Thoracic aorta (tissue), 2 donors: ENCODE results near the gene ZNRF3. TPM values are rescaled to one million over a fixed set of nuclear protein-coding genes. Genes with fewer than 3 reads are reported as not detected.

Source experiments
- ATAC-seq: fragments of 150-250 bp; one replicate; pipeline ENCODE4 v1.8.0; 2017; ENCODE audit warnings: low read depth; ENCODE audit not compliant: insufficient number of reproducible peaks, low FRiP score
- DNase-seq: peaks from one replicate; pipeline ENCODE4 v3.0.0-alpha.2; 2020; ENCODE audit warnings: low spot score
- H3K27ac ChIP-seq, 2 donors: fragments of 200-600 bp; sonication (generic); 1 replicate in 1 of 2; 2 replicates in 1 of 2; pipeline ENCODE4 v1.5.1; 2016; ENCODE audit warnings: mild to moderate bottlenecking in 2 of 2, moderate library complexity in 2 of 2
- H3K27me3 ChIP-seq: fragments of 200-600 bp; sonication (generic); replicated peaks from 2 replicates; pipeline ENCODE4 v1.6.0; 2016; ENCODE audit warnings: mild to moderate bottlenecking; ENCODE audit not compliant: insufficient read depth
- H3K36me3 ChIP-seq: fragments of 200-600 bp; sonication (generic); one replicate; pipeline ENCODE4 v1.5.1; 2016
- H3K4me1 ChIP-seq, 2 donors: fragments of 200-600 bp; sonication (generic); 1 replicate in 1 of 2; 2 replicates in 1 of 2; pipeline versions ENCODE4 v1.5.1 to v1.6.0; 2016; ENCODE audit warnings: low read depth in 2 of 2, mild to moderate bottlenecking in 1 of 2; ENCODE audit not compliant: control insufficient read depth in 1 of 2
- H3K4me3 ChIP-seq: fragments of 200-600 bp; sonication (generic); 2 replicates; pipeline ENCODE4 v1.5.1; 2016; ENCODE audit warnings: mild to moderate bottlenecking
- H3K9me3 ChIP-seq: fragments of 200-600 bp; sonication (generic); 2 replicates; pipeline ENCODE4 v1.5.1; 2016
- total RNA-seq, 2 donors: library from RNA; depleted of rRNA; stranded (reverse); fragments of >200 nt; gene quantifications; one replicate each; pipeline versions ENCODE4 v1.1.0 to v1.2.3, GENCODE V29; 2016
- TF ChIP-seq, protein P1 (sequence below): fragments of 200-600 bp; sonication (generic); IDR thresholded peaks from one replicate; pipeline ENCODE4 v1.5.1; 2019; ENCODE audit warnings: antibody characterized with exemption

ZNRF3 gene
- total RNA-seq, 2 donors from 2014 or later, result 17.2 to 23.1 TPM

DNA sequence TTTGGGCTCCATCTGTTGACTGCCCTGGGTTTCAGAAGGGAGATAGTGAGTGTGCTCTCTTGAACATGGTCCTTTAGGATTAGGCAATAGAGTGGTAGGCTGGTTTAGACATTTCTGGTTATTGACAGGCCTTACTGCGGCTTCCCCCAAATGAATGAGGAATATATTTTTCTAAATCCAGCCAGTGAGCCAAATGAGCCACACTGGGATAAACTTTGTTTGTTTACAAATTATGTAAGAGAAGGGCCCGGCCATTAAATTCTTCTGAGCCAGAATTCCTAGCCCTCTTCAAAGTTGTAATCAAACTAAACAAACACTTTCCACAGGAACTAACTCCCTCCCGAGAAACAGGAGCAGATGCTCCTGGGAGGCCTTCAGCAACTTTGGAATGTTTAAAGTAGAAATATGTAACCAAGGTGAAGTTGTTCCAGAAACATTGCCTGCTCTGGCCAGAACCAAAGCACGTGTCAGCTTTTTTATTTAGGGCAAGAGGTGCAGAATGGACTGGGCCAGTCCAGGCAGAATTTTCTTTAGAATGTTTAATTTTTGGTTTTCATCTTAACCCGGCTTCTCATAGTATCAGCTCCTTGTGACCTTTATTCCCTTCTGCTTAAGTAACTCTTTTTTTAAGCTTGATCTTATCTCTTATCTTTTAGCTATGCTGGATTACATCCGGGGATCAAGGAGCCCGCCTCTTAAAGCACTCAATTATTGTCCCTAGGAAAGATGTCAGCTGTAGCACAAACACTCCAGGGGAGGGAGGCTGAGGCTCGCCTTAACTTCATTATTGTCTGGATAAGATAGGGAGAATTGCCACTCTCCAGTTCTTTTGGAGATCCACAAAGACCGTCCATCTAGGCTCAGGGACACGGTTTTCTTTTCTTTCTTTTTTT, 28.7 kb downstream of the ZNRF3 start:
- ATAC-seq, result no peak
- TF ChIP-seq, protein P1, sequence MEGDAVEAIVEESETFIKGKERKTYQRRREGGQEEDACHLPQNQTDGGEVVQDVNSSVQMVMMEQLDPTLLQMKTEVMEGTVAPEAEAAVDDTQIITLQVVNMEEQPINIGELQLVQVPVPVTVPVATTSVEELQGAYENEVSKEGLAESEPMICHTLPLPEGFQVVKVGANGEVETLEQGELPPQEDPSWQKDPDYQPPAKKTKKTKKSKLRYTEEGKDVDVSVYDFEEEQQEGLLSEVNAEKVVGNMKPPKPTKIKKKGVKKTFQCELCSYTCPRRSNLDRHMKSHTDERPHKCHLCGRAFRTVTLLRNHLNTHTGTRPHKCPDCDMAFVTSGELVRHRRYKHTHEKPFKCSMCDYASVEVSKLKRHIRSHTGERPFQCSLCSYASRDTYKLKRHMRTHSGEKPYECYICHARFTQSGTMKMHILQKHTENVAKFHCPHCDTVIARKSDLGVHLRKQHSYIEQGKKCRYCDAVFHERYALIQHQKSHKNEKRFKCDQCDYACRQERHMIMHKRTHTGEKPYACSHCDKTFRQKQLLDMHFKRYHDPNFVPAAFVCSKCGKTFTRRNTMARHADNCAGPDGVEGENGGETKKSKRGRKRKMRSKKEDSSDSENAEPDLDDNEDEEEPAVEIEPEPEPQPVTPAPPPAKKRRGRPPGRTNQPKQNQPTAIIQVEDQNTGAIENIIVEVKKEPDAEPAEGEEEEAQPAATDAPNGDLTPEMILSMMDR, result no peak
- peak overlapping the region; percentile 90 to 92 for H3K27ac ChIP-seq
- H3K36me3 ChIP-seq, result no peaks in the 10 kb centered on the region
- peaks cover 46 to 99% of the 10 kb centered on the region in 2 donors for H3K4me1 ChIP-seq
- no peaks in the 10 kb centered on the region for H3K9me3 ChIP-seq
- H3K4me3 ChIP-seq, result peak overlapping the region; percentile 8
- H3K27me3 ChIP-seq, result no peaks in the 10 kb centered on the region
- DNase-seq, result no peak

DNA sequence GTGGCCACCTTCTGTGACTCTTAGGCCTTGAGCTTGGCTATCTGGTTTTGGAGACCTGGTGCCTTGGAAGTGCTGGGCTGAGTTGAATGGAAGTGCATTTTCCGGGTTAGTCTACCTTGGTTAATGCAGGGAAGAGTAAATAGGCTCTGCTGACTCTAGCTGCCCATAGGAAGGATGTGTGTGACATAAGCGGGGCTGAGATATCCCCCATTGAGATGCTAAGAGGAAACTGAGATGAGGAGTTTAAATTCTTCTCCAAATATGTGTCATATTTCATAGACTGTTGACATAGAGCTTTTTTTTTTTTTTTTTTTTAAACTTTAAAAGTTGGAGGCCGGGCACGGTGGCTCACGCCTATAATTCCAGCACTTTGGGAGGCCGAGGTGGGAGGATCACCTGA, 30.8 kb downstream of the ZNRF3 start:
- ATAC-seq, result no peak
- peaks cover 58 to 100% of the 10 kb centered on the region in 2 donors for H3K4me1 ChIP-seq
- H3K36me3 ChIP-seq, result no peaks in the 10 kb centered on the region
- no peak overlapping the region for H3K4me3 ChIP-seq
- TF ChIP-seq, protein P1, result no peak
- no peak for DNase-seq
- H3K27me3 ChIP-seq, result no peaks in the 10 kb centered on the region
- no peaks in the 10 kb centered on the region for H3K9me3 ChIP-seq
- H3K27ac ChIP-seq, result peak overlapping the region; percentile 90 to 92

DNA sequence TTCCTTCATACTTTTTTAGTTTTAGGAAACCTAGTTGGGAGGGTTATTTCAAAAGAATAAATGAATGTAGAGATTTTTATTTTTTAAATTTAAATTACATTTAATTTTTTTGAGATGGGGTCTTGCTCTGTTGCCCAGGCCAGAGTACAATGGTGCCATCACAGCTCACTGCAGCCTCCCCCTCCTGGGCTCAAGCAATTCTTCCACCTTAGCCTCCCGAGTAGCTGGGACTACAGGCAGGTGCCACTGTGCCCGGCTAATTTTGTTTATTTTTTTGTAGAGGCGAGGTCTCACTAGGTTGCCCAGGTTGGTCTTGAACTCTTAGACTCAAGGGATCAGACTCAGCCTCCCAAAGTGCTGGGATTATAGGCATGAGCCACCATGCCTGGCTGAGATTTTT, 32.6 kb downstream of the ZNRF3 start:
- Histone ChIP-seq H3K36me3 (no peaks in the 10 kb centered on the region), H3K27me3 (no peaks in the 10 kb centered on the region), H3K4me1 (peaks cover 46 to 89% of the 10 kb centered on the region in 2 donors), H3K27ac (peak overlapping the region in 1 of 2 donors; percentile 92), H3K4me3 (no peak overlapping the region), H3K9me3 (no peaks in the 10 kb centered on the region)
- no peak for DNase-seq
- TF ChIP-seq, protein P1, result no peak
- ATAC-seq, result no peak

DNA sequence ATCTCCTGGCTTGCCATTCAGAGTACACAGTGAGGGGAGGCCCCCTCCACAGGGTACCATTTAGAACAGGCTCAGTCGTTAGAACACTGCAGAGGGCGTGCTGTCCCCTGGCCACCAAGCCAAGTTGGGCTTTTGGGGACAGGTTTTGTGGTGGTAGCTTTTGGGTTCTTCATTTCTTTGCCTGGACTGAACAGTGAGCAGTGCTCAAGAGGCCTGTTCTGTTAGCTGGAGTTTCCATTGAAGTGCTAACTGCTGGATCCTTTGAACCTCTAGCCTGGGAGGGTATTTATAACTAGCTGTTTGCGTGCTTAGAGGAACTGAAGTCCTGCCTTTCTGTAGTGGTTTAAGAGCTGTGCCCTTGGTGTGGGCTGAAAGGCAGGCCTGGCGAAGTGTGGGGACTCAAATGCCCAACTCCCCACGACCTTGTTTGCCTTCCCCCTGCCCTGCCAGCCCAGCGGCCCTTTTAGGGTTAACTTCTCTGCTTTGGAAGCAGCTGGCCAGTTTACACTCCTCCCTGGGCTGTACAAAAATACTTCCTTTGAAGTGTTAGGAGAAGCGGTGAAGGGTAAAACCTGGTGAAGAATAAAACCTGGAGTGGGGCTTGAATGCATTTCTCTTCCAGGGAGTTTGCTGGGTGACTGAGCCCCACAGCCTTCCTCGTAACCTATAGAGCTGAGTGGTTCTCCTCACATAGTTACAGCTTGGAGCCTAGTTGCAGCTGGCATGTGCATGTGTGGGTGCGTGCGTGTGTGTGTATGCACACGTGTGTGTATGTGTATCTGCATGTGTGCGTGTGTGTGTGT, 34.6 kb downstream of the ZNRF3 start:
- no peak for DNase-seq
- TF ChIP-seq, protein P1, result no peak
- H3K27me3 ChIP-seq, result no peaks in the 10 kb centered on the region
- peak overlapping the region; percentile 10 for H3K4me3 ChIP-seq
- H3K27ac ChIP-seq, result peak overlapping the region; percentile 62 to 84
- no peak for ATAC-seq
- H3K4me1 ChIP-seq, result peaks cover 41 to 89% of the 10 kb centered on the region in 2 donors
- no peaks in the 10 kb centered on the region for H3K9me3 ChIP-seq
- no peaks in the 10 kb centered on the region for H3K36me3 ChIP-seq
